ENCODE measurements around the gene ZNF792.

Gene ZNF792

GRCh38 chr19:34991542-34992333 is 27.7 kb upstream of the ZNF792 start:
- Histone ChIP-seq H4K20me1 (ENCODE audit: insufficient read depth, low read length) (no peaks in the 10 kb centered on the region), H3K4me2 (ENCODE audit: low read length) (no peak overlapping the region), H3K9me3 (ENCODE audit: insufficient read depth, low read length) (no peaks in the 10 kb centered on the region), H3K36me3 (replicated peaks; ENCODE audit: low read depth, low read length) (no peaks in the 10 kb centered on the region), H3K79me2 (ENCODE audit: low read length) (no peaks in the 10 kb centered on the region), H2AFZ (ENCODE audit: low read depth, low read length) (no peak overlapping the region), H3K27me3 (ENCODE audit: low read depth, low read length) (peaks cover 5% of the 10 kb centered on the region; the same call in 1 of the 2 replicates), H3K4me1 (ENCODE audit: low read length) (peaks cover 29% of the 10 kb centered on the region), H3K4me3 (ENCODE audit: low read length) (no peak overlapping the region), H3K27ac (ENCODE audit: low read length) (no peak overlapping the region), H3K9ac (ENCODE audit: low read length) (no peak overlapping the region)
- TF ChIP-seq CTCF (IDR thresholded peaks at IDR 0.05; ENCODE audit: low read depth, low read length) (no peak), EZH2phosphoT487 (IDR thresholded peaks at IDR 0.05; ENCODE audit: low read depth) (no peak)

DNA sequence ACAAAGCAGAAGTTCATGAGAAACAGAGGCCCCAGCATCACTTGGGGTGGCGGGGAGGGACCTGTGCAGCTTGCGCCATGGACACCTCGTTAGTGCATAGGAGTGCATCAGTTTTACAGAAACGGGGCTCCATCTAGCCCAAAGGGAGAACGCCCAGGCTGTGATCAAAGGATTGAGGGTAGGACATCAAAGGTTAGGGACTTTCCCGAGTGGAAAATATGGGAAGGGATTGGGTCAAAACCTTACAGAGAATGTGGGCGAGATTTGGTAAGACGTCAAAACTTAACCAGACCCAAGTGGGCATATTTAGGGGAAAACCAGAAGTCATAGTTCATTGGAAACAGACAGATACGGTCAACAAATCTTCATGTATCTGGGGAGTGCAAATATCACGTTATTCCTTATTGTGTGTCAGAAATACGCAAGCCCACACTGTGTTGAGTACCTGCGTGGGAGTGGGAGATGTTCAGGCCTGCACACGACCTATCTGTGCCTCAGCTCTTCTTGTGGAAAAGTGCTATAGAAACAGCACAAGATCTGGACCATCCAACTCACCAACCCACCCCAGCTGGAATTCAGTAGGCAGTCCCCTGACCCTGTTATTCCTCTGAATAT is 26.7 kb upstream of the ZNF792 start:
- Histone ChIP-seq H3K4me1 (ENCODE audit: low read length) (peaks cover 29% of the 10 kb centered on the region), H3K4me3 (ENCODE audit: low read length) (no peak overlapping the region), H4K20me1 (ENCODE audit: insufficient read depth, low read length) (no peaks in the 10 kb centered on the region), H3K27me3 (ENCODE audit: low read depth, low read length) (peaks cover 7% of the 10 kb centered on the region), H3K79me2 (ENCODE audit: low read length) (no peaks in the 10 kb centered on the region), H3K4me2 (ENCODE audit: low read length) (peak overlapping the region; percentile 34), H3K36me3 (replicated peaks; ENCODE audit: low read depth, low read length) (no peaks in the 10 kb centered on the region), H2AFZ (ENCODE audit: low read depth, low read length) (no peak overlapping the region), H3K9me3 (ENCODE audit: insufficient read depth, low read length) (no peaks in the 10 kb centered on the region), H3K27ac (ENCODE audit: low read length) (no peak overlapping the region), H3K9ac (ENCODE audit: low read length) (no peak overlapping the region)
- TF ChIP-seq EZH2phosphoT487 (IDR thresholded peaks at IDR 0.05; ENCODE audit: low read depth) (no peak), CTCF (IDR thresholded peaks at IDR 0.05; ENCODE audit: low read depth, low read length) (no peak)

GRCh38 chr19:34989298-34989697 is 25.3 kb upstream of the ZNF792 start:
- Histone ChIP-seq H4K20me1 (ENCODE audit: insufficient read depth, low read length) (no peaks in the 10 kb centered on the region), H3K9ac (ENCODE audit: low read length) (no peak overlapping the region), H3K27ac (ENCODE audit: low read length) (no peak overlapping the region), H3K4me1 (ENCODE audit: low read length) (peaks cover 29% of the 10 kb centered on the region), H3K27me3 (ENCODE audit: low read depth, low read length) (peaks cover 13% of the 10 kb centered on the region), H3K9me3 (ENCODE audit: insufficient read depth, low read length) (peaks cover under 1% of the 10 kb centered on the region; the same call in 1 of the 2 replicates), H3K79me2 (ENCODE audit: low read length) (no peaks in the 10 kb centered on the region), H3K4me2 (ENCODE audit: low read length) (peak overlapping the region; percentile 29), H3K4me3 (ENCODE audit: low read length) (no peak overlapping the region), H2AFZ (ENCODE audit: low read depth, low read length) (no peak overlapping the region), H3K36me3 (replicated peaks; ENCODE audit: low read depth, low read length) (no peaks in the 10 kb centered on the region)
- no peak for TF ChIP-seq CTCF (IDR thresholded peaks at IDR 0.05; ENCODE audit: low read depth, low read length)
- TF ChIP-seq EZH2phosphoT487 (IDR thresholded peaks at IDR 0.05; ENCODE audit: low read depth), result no peak

- Histone ChIP-seq H3K9me3 (ENCODE audit: insufficient read depth, low read length) (peaks cover 3% of the 10 kb centered on the region; the same call in 1 of the 2 replicates), H3K27me3 (ENCODE audit: low read depth, low read length) (peaks cover 13% of the 10 kb centered on the region), H3K4me3 (ENCODE audit: low read length) (no peak overlapping the region), H3K36me3 (replicated peaks; ENCODE audit: low read depth, low read length) (no peaks in the 10 kb centered on the region), H3K9ac (ENCODE audit: low read length) (no peak overlapping the region), H4K20me1 (ENCODE audit: insufficient read depth, low read length) (no peaks in the 10 kb centered on the region), H3K27ac (ENCODE audit: low read length) (no peak overlapping the region), H2AFZ (ENCODE audit: low read depth, low read length) (no peak overlapping the region), H3K79me2 (ENCODE audit: low read length) (no peaks in the 10 kb centered on the region), H3K4me1 (ENCODE audit: low read length) (peaks cover 38% of the 10 kb centered on the region), H3K4me2 (ENCODE audit: low read length) (peak overlapping the region; percentile 29)
- no peak for TF ChIP-seq CTCF (IDR thresholded peaks at IDR 0.05; ENCODE audit: low read depth, low read length)
- no peak for TF ChIP-seq EZH2phosphoT487 (IDR thresholded peaks at IDR 0.05; ENCODE audit: low read depth)
These were observed 24.1 kb upstream of the ZNF792 start for GRCh38 chr19:34988119-34988518.

All from OCI-LY3 (cell line).